SK-N-SH (cell line): ENCODE measurements around the gene TAGLN2. TPM values are rescaled to one million over a fixed set of nuclear protein-coding genes. Genes with fewer than 3 reads are reported as not detected.

Experiments
- CTCF ChIA-PET: fragments of 300-600, 350-600 bp; formaldehyde crosslinking; extraction: SDS; loops from one replicate; lab custom pipeline; 2021; lab: Yijun Ruan, JAX
- POLR2A ChIA-PET: fragments of 350-600 bp; sonication (Branson Sonifier 250); formaldehyde crosslinking; extraction: SDS; loops from one replicate; lab custom pipeline; 2020; ENCODE audit warnings: antibody characterized with exemption, inconsistent platforms; lab: Yijun Ruan, JAX
- DNase-seq: peaks from one replicate; pipeline ENCODE4 v3.0.0; 2012
- H2AFZ ChIP-seq: fragments of 200-600 bp; sonication (generic); 2 replicates; pipeline ENCODE4 v1.8.1; 2016; ENCODE audit warnings: antibody characterized with exemption, mild to moderate bottlenecking, low read depth
- H3F3A ChIP-seq: fragments of 200-600 bp; sonication (generic); replicated peaks from 2 replicates; pipeline ENCODE3; 2016; ENCODE audit warnings: antibody characterized with exemption, mild to moderate bottlenecking; ENCODE audit not compliant: insufficient read depth
- H3K27ac ChIP-seq, 2 experiments: fragments of 200-500 bp in 1 of 2; fragments of 200-600 bp in 1 of 2; sonication (Bioruptor generic) in 1 of 2; sonication (generic), shearing (Covaris generic) in 1 of 2; 2 replicates each; pipeline versions ENCODE4 v1.5.1 to v1.6.1; 2014 to 2016; ENCODE audit warnings: low read depth in 2 of 2, inconsistent platforms in 1 of 2, low read length in 1 of 2, mild to moderate bottlenecking in 1 of 2, mixed read lengths in 1 of 2
- H3K27me3 ChIP-seq: fragments of 200-600 bp; sonication (generic), shearing (Covaris generic); 2 replicates; pipeline ENCODE4 v1.6.1; 2016; ENCODE audit warnings: mixed run types; ENCODE audit not compliant: insufficient read depth
- H3K36me3 ChIP-seq, 2 experiments: fragments of 200-500 bp in 1 of 2; fragments of 200-600 bp in 1 of 2; sonication (Bioruptor generic) in 1 of 2; sonication (generic) in 1 of 2; replicated peaks in 1 of 2; 2 replicates each; pipeline versions ENCODE3 to v1.5.1; 2014 to 2016; ENCODE audit warnings: low read length in 1 of 2, mild to moderate bottlenecking in 1 of 2; ENCODE audit not compliant: insufficient read depth in 2 of 2, control insufficient read depth in 1 of 2
- H3K4me1 ChIP-seq, 2 experiments: fragments of 200-500 bp in 1 of 2; fragments of 200-600 bp in 1 of 2; sonication (Bioruptor generic) in 1 of 2; sonication (generic), shearing (Covaris generic) in 1 of 2; 2 replicates each; pipeline versions ENCODE4 v1.5.1 to v1.6.1; 2014 to 2016; ENCODE audit warnings: low read depth in 1 of 2, low read length in 1 of 2, mixed run types in 1 of 2; ENCODE audit not compliant: insufficient read depth in 2 of 2, control insufficient read depth in 1 of 2
- H3K4me2 ChIP-seq: fragments of 200-600 bp; sonication (generic), shearing (Covaris generic); 2 replicates; pipeline ENCODE4 v1.6.1; 2017; ENCODE audit warnings: mixed run types
- H3K4me3 ChIP-seq, 2 experiments: fragments of 200-500 bp in 1 of 2; fragments of 200-600 bp in 1 of 2; sonication (Bioruptor generic) in 1 of 2; sonication (generic), shearing (Covaris generic) in 1 of 2; 2 replicates each; pipeline versions ENCODE4 v1.5.1 to v1.8.1; 2014 to 2016; ENCODE audit warnings: low read depth in 2 of 2, inconsistent platforms in 1 of 2, low read length in 1 of 2, mild to moderate bottlenecking in 1 of 2, mixed read lengths in 1 of 2, moderate library complexity in 1 of 2
- H3K79me2 ChIP-seq: fragments of 200-600 bp; sonication (generic); 2 replicates; pipeline ENCODE4 v1.8.1; 2017; ENCODE audit warnings: mild to moderate bottlenecking; ENCODE audit not compliant: insufficient read depth
- H3K9ac ChIP-seq: fragments of 200-600 bp; sonication (generic); 2 replicates; pipeline ENCODE4 v1.6.1; 2017; ENCODE audit warnings: mixed run types
- H3K9me2 ChIP-seq: fragments of 200-600 bp; sonication (generic); 2 replicates; pipeline ENCODE4 v1.6.1; 2017; ENCODE audit warnings: mixed run types
- H3K9me3 ChIP-seq: fragments of 200-600 bp; sonication (generic); 2 replicates; pipeline ENCODE4 v1.6.1; 2017; ENCODE audit warnings: mixed run types, mild to moderate bottlenecking, moderate library complexity
- H4K20me1 ChIP-seq: fragments of 200-600 bp; sonication (generic); 2 replicates; pipeline ENCODE4 v1.6.1; 2017; ENCODE audit warnings: mild to moderate bottlenecking, mixed run types; ENCODE audit not compliant: insufficient read depth
- CHD2 ChIP-seq: fragments of 150-350 bp; IDR thresholded peaks from 2 replicates; pipeline ENCODE4 v1.6.1; 2018; ENCODE audit warnings: low read length; ENCODE audit not compliant: partially characterized antibody
- ELF1 ChIP-seq: IDR thresholded peaks from 2 replicates; pipeline ENCODE4 v1.4.0; 2012
- EZH2phosphoT487 ChIP-seq: fragments of 200-600 bp; sonication (generic); IDR thresholded peaks from 2 replicates; pipeline ENCODE4 v1.6.1; 2017; ENCODE audit warnings: low read depth, mixed run types, mild to moderate bottlenecking, antibody characterized with exemption, moderate library complexity, borderline replicate concordance
- FOSL2 ChIP-seq: IDR thresholded peaks from 2 replicates; pipeline ENCODE4 v1.4.0; 2012; ENCODE audit warnings: low read depth, mild to moderate bottlenecking, moderate library complexity, borderline replicate concordance
- FOXJ3 ChIP-seq: sonication (generic); formaldehyde crosslinking; IDR thresholded peaks from 2 replicates; pipeline ENCODE4 v1.5.1; 2020; ENCODE audit warnings: mild to moderate bottlenecking, missing genetic modification reagents
- FOXM1 ChIP-seq: IDR thresholded peaks from 2 replicates; pipeline ENCODE4 v1.4.0; 2012; ENCODE audit warnings: low read depth, mild to moderate bottlenecking
- JUND ChIP-seq: IDR thresholded peaks from 2 replicates; pipeline ENCODE4 v1.4.0; 2012
- POLR2AphosphoS5 ChIP-seq: IDR thresholded peaks from 2 replicates; pipeline ENCODE4 v1.6.1; 2012; ENCODE audit warnings: low read depth, low read length
- RCOR1 ChIP-seq: fragments of 150-350 bp; IDR thresholded peaks from 2 replicates; pipeline ENCODE4 v1.6.1; 2017; ENCODE audit warnings: antibody characterized with exemption, low read length
- RFX5 ChIP-seq: IDR thresholded peaks from 2 replicates; pipeline ENCODE4 v1.6.1; 2012; ENCODE audit warnings: mild to moderate bottlenecking, improper control_type of control experiment, low read length
- RXRA ChIP-seq: IDR thresholded peaks from 2 replicates; pipeline ENCODE4 v1.4.0; 2012; ENCODE audit warnings: low read depth, mild to moderate bottlenecking, borderline replicate concordance
- SIN3A ChIP-seq: IDR thresholded peaks from 2 replicates; pipeline ENCODE4 v1.6.1; 2012; ENCODE audit warnings: low read depth, mild to moderate bottlenecking, low read length, moderate library complexity, borderline replicate concordance
- SMC3 ChIP-seq: IDR thresholded peaks from 2 replicates; pipeline ENCODE4 v1.6.1; 2012; ENCODE audit warnings: low read depth, low read length, improper control_type of control experiment
- TAF1 ChIP-seq: IDR thresholded peaks from 2 replicates; pipeline ENCODE4 v1.6.1; 2012; ENCODE audit warnings: low read depth, mild to moderate bottlenecking, low read length, moderate library complexity, borderline replicate concordance
- TEAD4 ChIP-seq: IDR thresholded peaks from 2 replicates; pipeline ENCODE4 v1.4.0; 2012; ENCODE audit warnings: mild to moderate bottlenecking, borderline replicate concordance; ENCODE audit not compliant: insufficient read depth
- WGBS: methylation state at CpG from one replicate; pipeline ENCODE4 v1.1.6; 2017; ENCODE audit warnings: low lambda C conversion rate; 5-methylcytosine and 5-hydroxymethylcytosine counted together
- polyA plus RNA-seq, 3 experiments: library from polyadenylated mRNA; depleted of rRNA; stranded (reverse); fragments of >200 nt; gene quantifications; 2 replicates each; pipeline ENCODE4 v1.2.3, GENCODE V29; 2012
- TF ChIP-seq, protein P1 (sequence below): fragments of 150-350 bp; IDR thresholded peaks from 2 replicates; pipeline ENCODE4 v1.6.1; 2016; ENCODE audit warnings: mild to moderate bottlenecking, low read depth, low read length
- TF ChIP-seq, protein P2 (sequence below): fragments of 150-350 bp; IDR thresholded peaks from 2 replicates; pipeline ENCODE4 v1.6.1; 2017; ENCODE audit warnings: antibody characterized with exemption, low read length, low read depth, borderline replicate concordance
- TF ChIP-seq, protein P3 (sequence below): IDR thresholded peaks from 2 replicates; pipeline ENCODE4 v1.4.0; 2012; ENCODE audit warnings: low read depth, borderline replicate concordance
- TF ChIP-seq, protein P4 (sequence below): IDR thresholded peaks from 2 replicates; pipeline ENCODE4 v1.6.1; 2012; ENCODE audit warnings: mild to moderate bottlenecking, low read depth, low read length, moderate library complexity
- TF ChIP-seq, protein P5 (sequence below): fragments of 200-600 bp; sonication (generic); IDR thresholded peaks from 2 replicates; pipeline ENCODE4 v1.6.1; 2017; ENCODE audit warnings: antibody characterized with exemption, mild to moderate bottlenecking, moderate library complexity

Gene TAGLN2
- polyA plus RNA-seq, 1 of the 3 experiments (the other 2 are of a cell fraction): 646 TPM

DNA sequence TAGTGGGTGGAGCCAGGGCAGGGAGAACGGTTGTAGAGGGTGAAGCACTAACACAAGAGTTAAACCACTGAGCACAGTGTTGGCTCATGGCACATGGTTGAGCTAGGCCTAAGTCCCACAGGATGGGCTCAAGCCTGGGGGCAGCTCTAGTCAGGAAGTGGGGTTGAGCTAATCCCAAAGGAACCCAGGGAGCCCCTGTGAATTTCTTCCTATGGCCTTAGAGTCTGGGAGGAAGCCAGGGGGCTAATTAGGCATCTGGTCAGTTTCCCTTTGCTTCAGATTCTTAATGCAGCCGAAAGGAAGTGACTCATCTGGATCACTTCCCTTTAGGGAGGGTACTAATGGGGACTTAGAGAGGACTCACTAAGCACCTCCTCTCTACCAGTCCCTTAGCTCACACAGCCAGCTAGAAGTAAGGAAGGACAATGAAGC, 35.5 kb downstream of the TAGLN2 start (continued):
- TF ChIP-seq, protein P1, sequence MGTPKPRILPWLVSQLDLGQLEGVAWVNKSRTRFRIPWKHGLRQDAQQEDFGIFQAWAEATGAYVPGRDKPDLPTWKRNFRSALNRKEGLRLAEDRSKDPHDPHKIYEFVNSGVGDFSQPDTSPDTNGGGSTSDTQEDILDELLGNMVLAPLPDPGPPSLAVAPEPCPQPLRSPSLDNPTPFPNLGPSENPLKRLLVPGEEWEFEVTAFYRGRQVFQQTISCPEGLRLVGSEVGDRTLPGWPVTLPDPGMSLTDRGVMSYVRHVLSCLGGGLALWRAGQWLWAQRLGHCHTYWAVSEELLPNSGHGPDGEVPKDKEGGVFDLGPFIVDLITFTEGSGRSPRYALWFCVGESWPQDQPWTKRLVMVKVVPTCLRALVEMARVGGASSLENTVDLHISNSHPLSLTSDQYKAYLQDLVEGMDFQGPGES: no peak
- TF ChIP-seq SMC3: no peak
- peak; percentile 90 for TF ChIP-seq FOSL2
- TF ChIP-seq ELF1: peak; percentile 47; the same call in 1 of the 2 replicates
- peak; percentile 46; the same call in 1 of the 2 replicates for TF ChIP-seq TEAD4
- TF ChIP-seq, protein P2, sequence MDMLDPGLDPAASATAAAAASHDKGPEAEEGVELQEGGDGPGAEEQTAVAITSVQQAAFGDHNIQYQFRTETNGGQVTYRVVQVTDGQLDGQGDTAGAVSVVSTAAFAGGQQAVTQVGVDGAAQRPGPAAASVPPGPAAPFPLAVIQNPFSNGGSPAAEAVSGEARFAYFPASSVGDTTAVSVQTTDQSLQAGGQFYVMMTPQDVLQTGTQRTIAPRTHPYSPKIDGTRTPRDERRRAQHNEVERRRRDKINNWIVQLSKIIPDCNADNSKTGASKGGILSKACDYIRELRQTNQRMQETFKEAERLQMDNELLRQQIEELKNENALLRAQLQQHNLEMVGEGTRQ: no peak
- TF ChIP-seq EZH2phosphoT487: no peak

DNA sequence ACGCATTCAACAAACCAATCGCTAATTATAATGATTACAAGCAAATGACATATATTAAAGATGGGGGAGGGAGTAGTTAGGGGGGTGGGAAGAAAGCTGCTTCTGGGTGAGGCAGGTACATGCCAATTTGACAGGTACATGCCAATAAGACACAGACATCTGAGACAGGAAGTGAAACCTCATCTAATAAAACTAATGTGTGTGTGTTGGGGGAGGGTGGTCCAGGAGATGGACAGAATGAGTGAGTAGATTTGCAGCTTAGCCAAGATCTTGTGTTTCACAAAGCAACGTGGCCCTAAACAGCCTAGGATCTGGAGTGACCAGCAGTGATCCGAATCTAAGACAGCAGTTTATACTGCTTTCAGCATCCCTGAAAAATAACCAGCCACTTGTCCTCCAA, 36.1 kb downstream of the TAGLN2 start:
- peaks cover 9% of the 10 kb centered on the region for H3F3A ChIP-seq
- no peaks in the 10 kb centered on the region for H3K9me2 ChIP-seq
- H3K27me3 ChIP-seq: no peaks in the 10 kb centered on the region
- DNase-seq: no peak
- no peaks in the 10 kb centered on the region for H3K36me3 ChIP-seq
- CTCF ChIA-PET: interaction anchor here (0.9 to 14.6 kb wide), 15 partner anchors 9 to 678 kb away, joined by 3 to 533 read pairs (median 7); partner anchors contain the start of genes DUSP23 and FCRL6
- H3K4me3 ChIP-seq: no peak overlapping the region
- H3K4me2 ChIP-seq: 0 out of 2 replicates have a peak overlapping the region, but pooled peaks have one; percentile 23
- H3K9me3 ChIP-seq: no peaks in the 10 kb centered on the region
- peak overlapping the region; percentile 78 to 94 for H3K27ac ChIP-seq
- 92% methylated on average over 4 of the region's 4 CpGs for WGBS
- H4K20me1 ChIP-seq: no peaks in the 10 kb centered on the region
- H3K9ac ChIP-seq: no peak overlapping the region; the same call in 1 of the 2 replicates
- POLR2A ChIA-PET: no interaction called here
- H3K79me2 ChIP-seq: no peaks in the 10 kb centered on the region
- peaks cover 13 to 25% of the 10 kb centered on the region in 2 experiments for H3K4me1 ChIP-seq
- no peak overlapping the region; the same call in 1 of the 2 replicates for H2AFZ ChIP-seq
- TF ChIP-seq FOXM1: no peak
- no peak for TF ChIP-seq RCOR1
- TF ChIP-seq, protein P1: no peak
- TF ChIP-seq RXRA: no peak
- TF ChIP-seq, protein P3, sequence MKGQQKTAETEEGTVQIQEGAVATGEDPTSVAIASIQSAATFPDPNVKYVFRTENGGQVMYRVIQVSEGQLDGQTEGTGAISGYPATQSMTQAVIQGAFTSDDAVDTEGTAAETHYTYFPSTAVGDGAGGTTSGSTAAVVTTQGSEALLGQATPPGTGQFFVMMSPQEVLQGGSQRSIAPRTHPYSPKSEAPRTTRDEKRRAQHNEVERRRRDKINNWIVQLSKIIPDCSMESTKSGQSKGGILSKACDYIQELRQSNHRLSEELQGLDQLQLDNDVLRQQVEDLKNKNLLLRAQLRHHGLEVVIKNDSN: no peak
- TF ChIP-seq RFX5: no peak
- TF ChIP-seq JUND: no peak
- no peak for TF ChIP-seq CHD2
- no peak for TF ChIP-seq SIN3A
- TF ChIP-seq EZH2phosphoT487: no peak
- no peak for TF ChIP-seq SMC3
- TF ChIP-seq, protein P4, sequence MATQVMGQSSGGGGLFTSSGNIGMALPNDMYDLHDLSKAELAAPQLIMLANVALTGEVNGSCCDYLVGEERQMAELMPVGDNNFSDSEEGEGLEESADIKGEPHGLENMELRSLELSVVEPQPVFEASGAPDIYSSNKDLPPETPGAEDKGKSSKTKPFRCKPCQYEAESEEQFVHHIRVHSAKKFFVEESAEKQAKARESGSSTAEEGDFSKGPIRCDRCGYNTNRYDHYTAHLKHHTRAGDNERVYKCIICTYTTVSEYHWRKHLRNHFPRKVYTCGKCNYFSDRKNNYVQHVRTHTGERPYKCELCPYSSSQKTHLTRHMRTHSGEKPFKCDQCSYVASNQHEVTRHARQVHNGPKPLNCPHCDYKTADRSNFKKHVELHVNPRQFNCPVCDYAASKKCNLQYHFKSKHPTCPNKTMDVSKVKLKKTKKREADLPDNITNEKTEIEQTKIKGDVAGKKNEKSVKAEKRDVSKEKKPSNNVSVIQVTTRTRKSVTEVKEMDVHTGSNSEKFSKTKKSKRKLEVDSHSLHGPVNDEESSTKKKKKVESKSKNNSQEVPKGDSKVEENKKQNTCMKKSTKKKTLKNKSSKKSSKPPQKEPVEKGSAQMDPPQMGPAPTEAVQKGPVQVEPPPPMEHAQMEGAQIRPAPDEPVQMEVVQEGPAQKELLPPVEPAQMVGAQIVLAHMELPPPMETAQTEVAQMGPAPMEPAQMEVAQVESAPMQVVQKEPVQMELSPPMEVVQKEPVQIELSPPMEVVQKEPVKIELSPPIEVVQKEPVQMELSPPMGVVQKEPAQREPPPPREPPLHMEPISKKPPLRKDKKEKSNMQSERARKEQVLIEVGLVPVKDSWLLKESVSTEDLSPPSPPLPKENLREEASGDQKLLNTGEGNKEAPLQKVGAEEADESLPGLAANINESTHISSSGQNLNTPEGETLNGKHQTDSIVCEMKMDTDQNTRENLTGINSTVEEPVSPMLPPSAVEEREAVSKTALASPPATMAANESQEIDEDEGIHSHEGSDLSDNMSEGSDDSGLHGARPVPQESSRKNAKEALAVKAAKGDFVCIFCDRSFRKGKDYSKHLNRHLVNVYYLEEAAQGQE: no peak
- no peak for TF ChIP-seq TAF1
- TF ChIP-seq ELF1: no peak
- no peak for TF ChIP-seq FOSL2
- no peak for TF ChIP-seq FOXJ3 (CRISPR knock-in tag)
- TF ChIP-seq, protein P5, sequence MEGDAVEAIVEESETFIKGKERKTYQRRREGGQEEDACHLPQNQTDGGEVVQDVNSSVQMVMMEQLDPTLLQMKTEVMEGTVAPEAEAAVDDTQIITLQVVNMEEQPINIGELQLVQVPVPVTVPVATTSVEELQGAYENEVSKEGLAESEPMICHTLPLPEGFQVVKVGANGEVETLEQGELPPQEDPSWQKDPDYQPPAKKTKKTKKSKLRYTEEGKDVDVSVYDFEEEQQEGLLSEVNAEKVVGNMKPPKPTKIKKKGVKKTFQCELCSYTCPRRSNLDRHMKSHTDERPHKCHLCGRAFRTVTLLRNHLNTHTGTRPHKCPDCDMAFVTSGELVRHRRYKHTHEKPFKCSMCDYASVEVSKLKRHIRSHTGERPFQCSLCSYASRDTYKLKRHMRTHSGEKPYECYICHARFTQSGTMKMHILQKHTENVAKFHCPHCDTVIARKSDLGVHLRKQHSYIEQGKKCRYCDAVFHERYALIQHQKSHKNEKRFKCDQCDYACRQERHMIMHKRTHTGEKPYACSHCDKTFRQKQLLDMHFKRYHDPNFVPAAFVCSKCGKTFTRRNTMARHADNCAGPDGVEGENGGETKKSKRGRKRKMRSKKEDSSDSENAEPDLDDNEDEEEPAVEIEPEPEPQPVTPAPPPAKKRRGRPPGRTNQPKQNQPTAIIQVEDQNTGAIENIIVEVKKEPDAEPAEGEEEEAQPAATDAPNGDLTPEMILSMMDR: no peak
- TF ChIP-seq POLR2AphosphoS5: no peak
